ENCODE results near the gene ARL15.

Gene ARL15

DNA sequence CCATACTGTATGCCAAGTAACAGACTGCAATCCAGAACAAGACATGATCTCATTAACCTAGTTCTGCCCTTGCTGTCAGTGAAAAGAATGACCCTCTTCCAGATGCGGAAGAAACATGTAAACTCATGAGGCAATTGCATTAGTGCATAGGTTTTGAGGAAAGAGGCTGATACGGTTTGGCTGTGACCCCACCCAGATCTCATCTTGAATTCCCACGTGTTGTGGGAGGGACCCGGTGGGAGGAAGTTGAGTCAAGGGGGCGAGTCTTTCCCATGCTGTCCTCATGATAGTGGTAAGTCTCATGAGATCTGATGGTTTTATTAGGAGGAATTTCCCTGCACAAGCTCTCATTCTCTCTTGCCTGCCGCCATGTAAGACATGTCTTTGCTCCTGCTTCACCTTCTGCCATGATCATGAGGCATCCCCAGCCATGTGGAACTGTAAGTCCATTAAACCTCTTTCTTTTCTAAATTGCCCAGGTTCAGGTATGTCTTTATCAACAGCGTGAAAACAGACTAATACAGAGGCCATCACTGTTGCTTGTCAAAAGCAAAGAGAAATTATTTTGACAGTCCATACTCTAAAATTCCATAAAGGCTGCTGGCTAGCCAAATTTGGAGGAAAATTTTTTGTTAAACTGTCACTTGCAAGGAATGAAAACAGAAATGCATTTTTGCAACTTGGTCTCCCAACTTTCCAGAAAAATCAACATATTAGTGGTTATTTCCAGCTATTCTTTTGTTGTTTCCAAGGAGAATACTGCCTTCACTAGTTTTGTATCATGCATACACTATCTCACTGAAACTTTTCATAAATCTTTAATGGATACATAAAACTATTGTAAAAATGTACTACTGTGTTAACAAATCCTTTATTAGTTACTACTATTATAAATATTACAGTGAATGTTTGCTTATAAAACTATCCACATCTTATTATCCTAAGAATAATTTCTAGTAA lies 3.2 kb upstream of the ARL15 start:
- DNase-seq = no peak

DNA sequence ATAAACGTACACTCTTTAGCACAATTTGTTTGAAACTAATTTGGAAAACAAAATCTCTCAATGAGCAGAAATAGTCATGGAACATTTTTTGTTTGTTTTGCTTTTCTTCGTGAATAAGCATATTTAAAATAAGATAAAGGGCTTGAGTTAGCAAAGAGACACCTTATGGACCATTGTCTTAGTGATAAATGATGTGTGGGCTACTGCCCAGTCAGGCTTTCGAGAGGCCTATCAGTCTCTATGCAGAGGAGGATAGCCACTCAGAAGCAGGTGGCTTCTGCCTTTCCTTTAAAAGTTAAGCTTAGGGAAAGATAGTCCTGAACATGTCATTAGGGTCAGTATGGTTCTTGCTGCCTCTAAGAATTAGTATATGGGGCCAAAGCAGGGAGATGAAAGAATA lies 2.1 kb upstream of the ARL15 start:
- DNase-seq = no peak

DNA sequence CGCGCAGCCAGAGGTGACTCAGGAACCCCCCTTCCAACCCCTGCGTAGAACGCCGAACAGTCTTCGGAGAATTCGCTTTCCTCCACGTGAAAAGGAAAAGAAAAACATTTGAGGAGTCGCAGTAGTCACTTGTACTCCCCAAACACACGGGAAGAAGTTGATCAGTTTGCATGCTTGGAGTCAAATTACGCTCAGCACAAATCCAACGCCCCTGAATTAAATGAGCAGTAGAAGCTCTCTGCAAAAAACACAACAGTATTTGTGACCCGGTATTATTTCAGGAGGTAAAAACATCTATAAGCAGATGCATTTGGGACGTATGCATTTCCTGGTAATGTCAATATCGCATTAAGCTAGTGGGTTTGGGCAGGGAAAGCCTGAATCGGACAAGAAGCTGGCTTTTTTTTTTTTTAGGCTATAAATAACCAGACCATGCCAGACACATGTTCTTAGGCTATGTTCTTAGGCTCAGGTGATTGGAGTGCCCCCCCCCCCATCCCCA lies 854 bp upstream of the ARL15 start:
- DNase-seq = no peak

GRCh38 chr5:54309691-54310432 lies 511 bp downstream of the ARL15 start:
- no peak for DNase-seq

DNA sequence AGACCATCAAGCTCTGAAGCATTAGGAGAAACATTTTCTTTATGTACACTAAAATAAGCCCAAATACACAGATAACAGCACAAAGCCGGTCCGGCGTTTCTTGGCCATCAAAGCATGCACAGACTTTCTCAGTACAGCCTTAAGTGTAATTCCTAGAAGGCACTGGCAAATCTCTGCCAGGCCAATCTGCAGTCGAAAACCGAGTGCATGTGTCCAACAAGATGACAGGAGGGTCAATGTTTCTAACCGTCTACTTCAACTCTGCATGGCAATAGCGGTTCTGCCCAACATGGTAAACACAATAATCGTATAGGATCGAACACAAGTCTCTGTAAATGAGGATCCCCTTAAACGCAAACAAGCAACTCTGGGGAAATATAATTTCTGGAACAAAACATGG lies 1.1 kb downstream of the ARL15 start:
- no peak for DNase-seq

GRCh38 chr5:54307583-54307982 lies 2.8 kb downstream of the ARL15 start:
- DNase-seq = no peak

DNA sequence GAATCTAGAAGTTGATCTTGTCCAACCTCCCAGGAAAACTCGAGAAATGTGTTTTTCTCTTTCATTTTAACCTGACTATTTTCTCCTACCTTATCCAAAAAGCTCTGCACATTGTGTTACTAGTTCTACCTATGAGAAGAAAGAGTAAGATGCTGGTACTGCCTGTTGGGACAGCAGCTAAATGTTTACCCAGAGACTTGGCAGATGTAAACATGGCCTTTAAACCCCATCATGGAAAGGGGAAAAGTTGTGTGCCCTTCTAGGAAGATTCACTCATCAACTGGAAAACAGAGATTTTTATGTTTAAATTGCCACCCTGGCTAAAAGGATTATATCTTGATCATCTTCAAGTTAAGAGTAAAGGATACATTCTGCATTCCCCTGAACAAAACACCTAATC lies 3.5 kb downstream of the ARL15 start:
- DNase-seq = no peak

DNA sequence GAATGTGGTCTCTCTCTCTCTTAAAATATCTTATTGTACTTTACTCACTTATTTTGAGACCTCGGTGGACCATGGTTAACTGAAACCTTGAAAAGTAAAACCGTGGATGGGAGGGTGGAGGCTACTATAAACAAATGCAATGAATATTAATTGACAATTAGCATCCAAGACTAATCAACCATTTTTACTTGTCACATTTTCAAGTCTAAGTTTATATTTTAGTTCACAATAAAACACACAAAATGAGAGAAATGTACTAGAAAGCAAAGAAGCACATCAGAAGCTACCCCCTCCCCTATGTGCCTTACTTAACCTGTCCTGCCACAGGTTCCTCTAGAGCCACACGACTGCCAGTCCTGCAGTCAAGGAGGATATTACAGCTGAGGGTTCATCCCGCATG lies 4.6 kb downstream of the ARL15 start:
- no peak for DNase-seq

- DNase-seq = no peak
Observed at GRCh38 chr5:54304040-54304439, 6.3 kb downstream of the ARL15 start.

DNA sequence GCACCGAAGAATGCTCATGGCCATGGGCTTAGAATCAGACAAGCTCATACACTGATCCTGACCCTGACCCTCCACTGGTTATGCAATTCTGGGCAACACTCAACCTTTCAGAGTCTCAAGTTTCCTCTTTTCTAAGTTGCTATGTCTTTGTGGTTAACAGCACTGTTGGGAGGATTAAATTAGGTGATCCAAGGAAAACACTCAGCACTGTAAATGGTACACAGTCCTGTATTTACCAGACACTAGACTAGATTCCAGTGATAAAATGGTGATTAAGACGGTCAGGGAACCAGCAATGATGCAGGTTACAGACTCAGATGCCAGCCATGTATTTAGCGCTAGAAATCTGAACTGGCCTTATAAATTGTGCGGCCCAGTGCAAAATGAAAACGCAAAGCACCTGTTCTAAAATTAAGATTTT lies 8.1 kb downstream of the ARL15 start:
- DNase-seq = no peak

DNA sequence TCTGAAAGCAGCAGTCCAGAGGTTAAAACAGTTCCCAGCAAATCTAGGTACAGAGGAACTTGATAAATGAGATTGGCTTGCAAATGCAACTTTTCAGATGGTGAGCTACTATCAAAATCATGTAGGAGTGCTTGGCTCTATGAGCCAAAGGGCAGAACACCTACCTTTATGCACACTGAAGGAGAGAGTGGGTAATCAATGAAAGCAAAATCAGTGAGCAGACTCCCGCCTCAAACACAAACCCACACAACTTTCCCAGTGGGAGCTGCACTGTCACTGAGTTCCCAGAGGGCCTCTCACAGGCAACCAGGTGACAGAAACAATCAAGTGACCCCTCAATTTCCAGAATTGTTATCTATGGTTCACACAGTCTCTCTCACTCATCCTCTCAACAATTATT lies 8.5 kb downstream of the ARL15 start:
- no peak for DNase-seq

GRCh38 chr5:54301220-54301619 lies 9.2 kb downstream of the ARL15 start:
- no peak for DNase-seq

DNA sequence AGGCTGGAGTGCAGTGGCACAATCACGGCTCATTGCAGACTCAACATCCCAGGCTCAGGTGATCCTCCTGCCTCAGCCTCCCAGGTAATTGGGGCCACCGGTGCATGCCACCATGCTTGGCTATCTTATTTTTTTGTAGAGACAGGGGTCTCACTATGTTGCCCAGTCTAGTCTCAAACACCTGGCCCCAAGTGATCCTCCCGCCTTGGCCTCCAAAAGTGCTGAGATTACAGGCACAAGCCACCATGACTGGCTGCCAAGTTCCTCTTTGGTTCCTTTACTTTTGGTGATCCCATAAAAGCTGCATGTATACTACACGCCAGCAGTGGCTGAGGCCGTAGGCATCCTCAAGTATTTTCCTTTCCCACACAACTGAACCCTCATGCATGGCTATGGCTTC lies 11.4 kb downstream of the ARL15 start:
- no peak for DNase-seq

GRCh38 chr5:54296386-54296785 lies 14.0 kb downstream of the ARL15 start:
- no peak for DNase-seq

GRCh38 chr5:54295651-54296276 lies 14.6 kb downstream of the ARL15 start:
- no peak for DNase-seq

DNA sequence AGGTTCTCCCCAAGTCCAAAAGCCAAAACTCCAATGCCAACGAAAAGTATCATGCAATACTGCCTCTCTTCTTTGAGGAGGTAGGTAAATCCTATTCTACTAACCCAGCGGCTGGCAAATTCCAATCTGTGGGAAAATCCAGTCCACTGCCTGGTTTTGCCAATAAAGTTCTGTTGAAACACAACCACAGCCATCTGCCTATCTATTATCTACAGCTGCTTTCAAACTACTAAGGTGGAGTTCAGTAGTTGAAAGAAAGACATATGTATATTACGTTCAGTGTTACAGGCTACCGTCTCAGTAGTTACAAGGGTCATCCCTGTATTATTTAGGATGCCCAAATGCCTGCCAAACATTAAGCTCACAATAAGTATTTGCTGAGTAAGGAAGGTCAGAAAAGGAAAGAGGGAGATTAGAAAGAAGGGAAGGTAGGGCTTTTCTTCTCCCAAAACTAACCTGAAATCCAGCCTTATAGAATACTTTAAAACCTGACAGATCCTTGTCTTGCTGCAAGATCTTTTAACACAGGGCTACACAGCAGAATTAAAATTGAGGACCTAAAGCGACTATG lies 16.2 kb downstream of the ARL15 start:
- DNase-seq = no peak

GRCh38 chr5:54292866-54293265 lies 17.5 kb downstream of the ARL15 start:
- DNase-seq = no peak

DNA sequence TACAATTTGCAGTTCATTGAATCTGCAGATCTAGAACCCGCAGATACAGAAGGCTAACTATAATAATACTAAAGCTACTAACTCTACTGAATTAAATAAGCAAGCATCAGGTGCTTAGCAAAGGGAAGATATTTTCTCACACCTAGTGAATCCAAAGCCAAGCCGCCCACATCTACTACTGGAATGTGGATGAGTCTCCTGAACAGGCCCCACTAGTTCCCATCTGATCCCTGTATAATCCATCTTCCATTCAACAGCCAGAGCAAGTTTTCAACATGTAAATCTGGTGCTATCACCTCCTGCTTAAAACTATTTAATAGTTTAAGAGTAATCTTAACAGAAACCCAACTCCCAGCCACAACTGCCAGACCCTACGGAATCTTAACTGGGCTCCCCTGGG lies 18.9 kb downstream of the ARL15 start:
- DNase-seq = no peak

DNA sequence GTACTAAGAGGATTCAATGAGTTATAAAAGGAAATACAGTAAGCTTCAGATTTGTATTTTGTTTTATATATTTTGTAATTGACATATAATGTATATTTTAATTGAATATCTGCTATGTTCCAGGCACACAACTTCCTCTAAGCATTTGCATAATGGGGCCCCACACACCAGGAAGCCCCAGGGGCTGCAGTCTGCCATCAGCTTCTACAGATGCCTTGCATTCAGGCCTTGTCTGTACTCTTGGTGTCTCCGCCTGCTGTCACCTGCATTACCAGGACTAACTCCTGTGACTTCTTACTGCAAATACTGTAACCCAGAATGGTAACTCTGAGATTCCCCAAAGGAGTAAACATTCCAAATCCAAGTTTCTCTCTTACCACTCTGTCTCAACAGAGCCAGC lies 20.6 kb downstream of the ARL15 start:
- no peak for DNase-seq

DNA sequence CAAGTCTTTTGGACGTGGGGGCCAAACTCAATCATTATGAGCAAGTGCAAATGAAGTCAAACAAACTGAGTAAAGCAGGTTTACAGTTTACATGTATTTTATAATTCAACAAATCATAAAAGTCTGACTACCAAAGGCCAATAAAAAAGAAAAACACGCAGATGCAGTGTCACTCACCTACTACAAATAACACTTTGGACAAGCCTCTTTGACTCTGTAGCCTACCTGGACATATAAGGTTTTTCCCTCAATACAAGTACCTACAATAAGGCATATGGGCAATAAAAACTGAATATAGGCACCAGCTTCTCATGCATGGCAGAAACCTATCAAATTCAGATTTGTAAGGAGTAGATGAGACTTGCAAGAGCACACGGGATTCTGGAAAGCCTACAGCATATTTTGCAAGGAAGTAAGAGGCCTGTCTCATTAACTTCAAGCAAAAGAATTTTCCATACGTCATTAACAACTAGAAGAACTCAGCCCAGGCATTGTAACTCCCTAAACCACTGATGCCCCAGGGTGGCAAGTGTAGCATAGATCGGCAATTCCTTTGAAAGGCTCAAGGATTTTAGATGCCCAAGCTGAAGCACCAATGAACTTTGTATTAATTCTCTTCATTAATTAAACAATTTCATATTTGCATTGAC lies 21.7 kb downstream of the ARL15 start:
- DNase-seq = no peak

GRCh38 chr5:54285686-54286085 lies 24.7 kb downstream of the ARL15 start:
- DNase-seq = no peak

- DNase-seq = no peak
Observed at GRCh38 chr5:54284586-54284985, 25.8 kb downstream of the ARL15 start.

DNA sequence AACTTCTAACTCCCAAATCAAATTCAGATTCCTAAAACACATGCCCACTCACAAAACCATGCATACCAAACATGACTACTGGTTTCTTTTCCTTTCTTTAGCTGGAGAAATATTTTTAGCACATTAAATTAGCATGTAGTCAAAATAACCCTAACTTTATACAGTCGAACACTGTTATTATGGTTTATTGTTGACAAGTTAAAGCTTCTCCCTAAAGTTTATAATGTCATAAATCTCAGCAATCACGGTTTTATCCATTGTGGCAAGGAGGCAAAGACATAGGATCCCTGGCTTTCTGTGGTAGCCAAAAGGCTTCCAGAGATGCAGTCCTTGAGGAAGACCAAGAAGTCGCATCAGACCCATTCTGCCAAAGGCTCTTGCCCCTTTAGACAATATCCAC lies 27.5 kb downstream of the ARL15 start:
- DNase-seq = no peak
